ENCODE data around the gene SLC22A7. TPM values are rescaled to one million over a fixed set of nuclear protein-coding genes. Genes with fewer than 3 reads are reported as not detected.

Gene SLC22A7
- polyA plus RNA-seq, 1 donor from 2014 or later, result 2.3 TPM

DNA sequence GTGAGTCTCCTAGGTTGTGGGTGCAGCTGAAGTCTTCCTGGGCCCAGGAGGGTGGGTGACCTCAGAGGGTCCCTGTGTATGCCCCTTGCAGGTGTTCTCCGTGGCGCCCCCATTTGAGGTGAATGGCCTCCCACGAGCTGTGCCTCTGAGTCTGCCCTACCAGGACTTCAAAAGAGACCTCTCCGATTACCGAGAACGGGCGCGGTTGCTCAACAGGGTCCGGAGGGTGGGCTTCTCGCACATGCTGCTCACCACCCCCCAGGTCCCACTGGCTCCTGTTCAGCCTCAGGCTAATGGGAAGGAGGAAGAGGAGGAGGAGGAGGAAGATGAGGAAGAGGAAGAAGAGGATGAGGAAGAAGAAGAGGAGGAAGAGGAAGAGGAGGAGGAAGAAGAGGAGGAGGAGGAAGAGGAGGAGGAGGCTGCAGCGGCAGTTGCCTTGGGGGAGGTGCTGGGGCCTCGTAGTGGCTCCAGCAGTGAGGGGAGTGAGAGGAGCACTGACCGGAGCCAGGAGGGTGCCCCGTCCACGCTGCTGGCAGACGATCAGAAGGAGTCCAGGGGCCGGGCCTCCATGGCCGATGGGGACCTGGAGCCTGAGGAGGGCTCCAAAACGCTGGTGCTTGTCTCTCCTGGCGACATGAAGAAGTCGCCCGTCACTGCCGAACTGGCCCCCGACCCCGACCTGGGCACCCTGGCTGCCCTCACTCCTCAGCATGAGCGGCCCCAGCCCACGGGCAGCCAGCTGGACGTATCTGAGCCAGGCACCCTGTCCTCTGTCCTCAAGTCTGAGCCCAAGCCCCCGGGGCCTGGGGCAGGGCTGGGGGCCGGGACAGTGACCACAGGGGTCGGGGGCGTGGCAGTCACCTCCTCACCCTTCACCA, 15.2 kb upstream of the SLC22A7 start:
- H3K36me3 ChIP-seq (ENCODE audit: insufficient read depth, low read length), result no peaks in the 10 kb centered on the region
- H3K4me2 ChIP-seq (ENCODE audit: low read length), result no peak overlapping the region
- no peaks in the 10 kb centered on the region for H4K20me1 ChIP-seq (ENCODE audit: insufficient read depth)
- H3K9me3 ChIP-seq (ENCODE audit: low read length), result no peaks in the 10 kb centered on the region
- H2AFZ ChIP-seq (ENCODE audit: low read depth, low read length), result no peak overlapping the region
- no peaks in the 10 kb centered on the region for H3K79me2 ChIP-seq (replicated peaks; ENCODE audit: insufficient read depth, low read length)
- no peak overlapping the region for H3K9ac ChIP-seq (ENCODE audit: low read length)
- H3K4me3 ChIP-seq (ENCODE audit: low read length), result no peak overlapping the region
- no peaks in the 10 kb centered on the region for H3K9me2 ChIP-seq (ENCODE audit: insufficient read depth, low read length)
- H3K27ac ChIP-seq (ENCODE audit: low read length), result no peak overlapping the region
- TF ChIP-seq MXI1 (conservative IDR thresholded peaks at IDR 0.05; ENCODE audit: poor library complexity, severe bottlenecking), result no peak
- TF ChIP-seq TAF1 (IDR thresholded peaks at IDR 0.05; ENCODE audit: low read depth), result no peak
- TF ChIP-seq, protein P1, sequence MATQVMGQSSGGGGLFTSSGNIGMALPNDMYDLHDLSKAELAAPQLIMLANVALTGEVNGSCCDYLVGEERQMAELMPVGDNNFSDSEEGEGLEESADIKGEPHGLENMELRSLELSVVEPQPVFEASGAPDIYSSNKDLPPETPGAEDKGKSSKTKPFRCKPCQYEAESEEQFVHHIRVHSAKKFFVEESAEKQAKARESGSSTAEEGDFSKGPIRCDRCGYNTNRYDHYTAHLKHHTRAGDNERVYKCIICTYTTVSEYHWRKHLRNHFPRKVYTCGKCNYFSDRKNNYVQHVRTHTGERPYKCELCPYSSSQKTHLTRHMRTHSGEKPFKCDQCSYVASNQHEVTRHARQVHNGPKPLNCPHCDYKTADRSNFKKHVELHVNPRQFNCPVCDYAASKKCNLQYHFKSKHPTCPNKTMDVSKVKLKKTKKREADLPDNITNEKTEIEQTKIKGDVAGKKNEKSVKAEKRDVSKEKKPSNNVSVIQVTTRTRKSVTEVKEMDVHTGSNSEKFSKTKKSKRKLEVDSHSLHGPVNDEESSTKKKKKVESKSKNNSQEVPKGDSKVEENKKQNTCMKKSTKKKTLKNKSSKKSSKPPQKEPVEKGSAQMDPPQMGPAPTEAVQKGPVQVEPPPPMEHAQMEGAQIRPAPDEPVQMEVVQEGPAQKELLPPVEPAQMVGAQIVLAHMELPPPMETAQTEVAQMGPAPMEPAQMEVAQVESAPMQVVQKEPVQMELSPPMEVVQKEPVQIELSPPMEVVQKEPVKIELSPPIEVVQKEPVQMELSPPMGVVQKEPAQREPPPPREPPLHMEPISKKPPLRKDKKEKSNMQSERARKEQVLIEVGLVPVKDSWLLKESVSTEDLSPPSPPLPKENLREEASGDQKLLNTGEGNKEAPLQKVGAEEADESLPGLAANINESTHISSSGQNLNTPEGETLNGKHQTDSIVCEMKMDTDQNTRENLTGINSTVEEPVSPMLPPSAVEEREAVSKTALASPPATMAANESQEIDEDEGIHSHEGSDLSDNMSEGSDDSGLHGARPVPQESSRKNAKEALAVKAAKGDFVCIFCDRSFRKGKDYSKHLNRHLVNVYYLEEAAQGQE (IDR thresholded peaks at IDR 0.05; ENCODE audit: borderline replicate concordance), result no peak
- no peak for TF ChIP-seq POLR2AphosphoS5 (IDR thresholded peaks at IDR 0.05)
- TF ChIP-seq EZH2 (IDR thresholded peaks at IDR 0.05; ENCODE audit: borderline replicate concordance, insufficient read depth, low read length, poor library complexity, severe bottlenecking), result no peak
- no peak for TF ChIP-seq EP300 (conservative IDR thresholded peaks at IDR 0.05; ENCODE audit: poor library complexity, severe bottlenecking)
- TF ChIP-seq, protein P2, sequence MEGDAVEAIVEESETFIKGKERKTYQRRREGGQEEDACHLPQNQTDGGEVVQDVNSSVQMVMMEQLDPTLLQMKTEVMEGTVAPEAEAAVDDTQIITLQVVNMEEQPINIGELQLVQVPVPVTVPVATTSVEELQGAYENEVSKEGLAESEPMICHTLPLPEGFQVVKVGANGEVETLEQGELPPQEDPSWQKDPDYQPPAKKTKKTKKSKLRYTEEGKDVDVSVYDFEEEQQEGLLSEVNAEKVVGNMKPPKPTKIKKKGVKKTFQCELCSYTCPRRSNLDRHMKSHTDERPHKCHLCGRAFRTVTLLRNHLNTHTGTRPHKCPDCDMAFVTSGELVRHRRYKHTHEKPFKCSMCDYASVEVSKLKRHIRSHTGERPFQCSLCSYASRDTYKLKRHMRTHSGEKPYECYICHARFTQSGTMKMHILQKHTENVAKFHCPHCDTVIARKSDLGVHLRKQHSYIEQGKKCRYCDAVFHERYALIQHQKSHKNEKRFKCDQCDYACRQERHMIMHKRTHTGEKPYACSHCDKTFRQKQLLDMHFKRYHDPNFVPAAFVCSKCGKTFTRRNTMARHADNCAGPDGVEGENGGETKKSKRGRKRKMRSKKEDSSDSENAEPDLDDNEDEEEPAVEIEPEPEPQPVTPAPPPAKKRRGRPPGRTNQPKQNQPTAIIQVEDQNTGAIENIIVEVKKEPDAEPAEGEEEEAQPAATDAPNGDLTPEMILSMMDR (IDR thresholded peaks at IDR 0.05; ENCODE audit: poor library complexity, severe bottlenecking), result no peak
- TF ChIP-seq RAD21 (conservative IDR thresholded peaks at IDR 0.05), result no peak
- no peak for TF ChIP-seq SMC3 (conservative IDR thresholded peaks at IDR 0.05; ENCODE audit: poor library complexity)
- no peaks in the 10 kb centered on the region for H3F3A ChIP-seq (ENCODE audit: insufficient read depth, low read length, poor library complexity, severe bottlenecking)
- no peaks in the 10 kb centered on the region for H3K27me3 ChIP-seq (ENCODE audit: insufficient read depth, low read depth, low read length)

DNA sequence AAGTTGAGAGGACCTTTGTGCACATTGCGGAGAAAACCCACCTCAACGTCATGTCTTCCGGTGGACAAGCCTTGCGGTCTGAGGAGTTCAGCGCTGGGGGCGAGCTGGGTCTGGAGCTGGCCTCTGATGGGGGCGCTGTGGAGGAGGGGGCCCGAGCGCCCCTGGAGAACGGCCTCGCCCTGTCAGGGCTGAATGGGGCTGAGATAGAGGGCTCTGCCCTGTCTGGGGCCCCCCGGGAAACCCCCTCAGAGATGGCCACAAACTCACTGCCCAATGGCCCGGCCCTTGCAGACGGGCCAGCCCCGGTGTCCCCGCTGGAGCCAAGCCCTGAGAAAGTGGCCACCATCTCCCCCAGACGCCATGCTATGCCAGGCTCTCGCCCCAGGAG, 14.6 kb upstream of the SLC22A7 start:
- Histone ChIP-seq H2AFZ (ENCODE audit: low read depth, low read length) (no peak overlapping the region), H3F3A (ENCODE audit: insufficient read depth, low read length, poor library complexity, severe bottlenecking) (no peaks in the 10 kb centered on the region), H3K36me3 (ENCODE audit: insufficient read depth, low read length) (no peaks in the 10 kb centered on the region)

More for the DNA sequence above, 14.6 kb upstream of the SLC22A7 start:
- H3K9me3 ChIP-seq (ENCODE audit: low read length), result no peaks in the 10 kb centered on the region
- H3K4me2 ChIP-seq (ENCODE audit: low read length), result no peak overlapping the region
- TF ChIP-seq POLR2AphosphoS5 (IDR thresholded peaks at IDR 0.05) (no peak), EZH2 (IDR thresholded peaks at IDR 0.05; ENCODE audit: borderline replicate concordance, insufficient read depth, low read length, poor library complexity, severe bottlenecking) (no peak), EP300 (conservative IDR thresholded peaks at IDR 0.05; ENCODE audit: poor library complexity, severe bottlenecking) (no peak), MXI1 (conservative IDR thresholded peaks at IDR 0.05; ENCODE audit: poor library complexity, severe bottlenecking) (no peak), SMC3 (conservative IDR thresholded peaks at IDR 0.05; ENCODE audit: poor library complexity) (no peak), TAF1 (IDR thresholded peaks at IDR 0.05; ENCODE audit: low read depth) (no peak), RAD21 (conservative IDR thresholded peaks at IDR 0.05) (no peak)
- TF ChIP-seq, protein P1 (IDR thresholded peaks at IDR 0.05; ENCODE audit: borderline replicate concordance), result no peak
- TF ChIP-seq, protein P2 (IDR thresholded peaks at IDR 0.05; ENCODE audit: poor library complexity, severe bottlenecking), result no peak
- no peaks in the 10 kb centered on the region for H3K79me2 ChIP-seq (replicated peaks; ENCODE audit: insufficient read depth, low read length)
- no peaks in the 10 kb centered on the region for H4K20me1 ChIP-seq (ENCODE audit: insufficient read depth)
- H3K9me2 ChIP-seq (ENCODE audit: insufficient read depth, low read length), result no peaks in the 10 kb centered on the region
- H3K4me3 ChIP-seq (ENCODE audit: low read length), result no peak overlapping the region
- H3K27ac ChIP-seq (ENCODE audit: low read length), result no peak overlapping the region
- H3K9ac ChIP-seq (ENCODE audit: low read length), result no peak overlapping the region
- H3K27me3 ChIP-seq (ENCODE audit: insufficient read depth, low read depth, low read length), result no peaks in the 10 kb centered on the region

Measured in neural cell (in vitro differentiated cells).